Measurements from ENCODE around the gene SHC3. TPM values are rescaled to one million over a fixed set of nuclear protein-coding genes. Genes with fewer than 3 reads are reported as not detected.

SHC3 gene
- total RNA-seq, 2 donors from 2014 or later: 0.95 to 1.3 TPM

- Mint-ChIP-seq H3K27ac (no peak overlapping the region), H3K4me3 (no peak overlapping the region), H3K9me3 (no peaks in the 10 kb centered on the region), H3K4me1 (no peaks in the 10 kb centered on the region), H3K27me3 (ENCODE audit: insufficient read depth) (no peaks in the 10 kb centered on the region), H3K36me3 (ENCODE audit: low read depth) (no peaks in the 10 kb centered on the region)
- TF ChIP-seq CTCF (conservative IDR thresholded peaks at IDR 0.05): no peak
- DNase-seq: no peak
- 91% methylated on average over 2 of the region's 2 CpGs; no CpG with 5 or more reads in 1 of the 2 experiments for WGBS, 2 experiments (ENCODE audit: insufficient coverage in 1 of 2, insufficient read length in 1 of 2)
- Histone ChIP-seq H3K27ac (ENCODE audit: low read depth, low read length) (no peak overlapping the region), H3K27me3 (ENCODE audit: control insufficient read depth, insufficient read depth, low read length, poor library complexity, severe bottlenecking) (no peaks in the 10 kb centered on the region), H3K9ac (ENCODE audit: extremely low read depth, low read length, poor library complexity, severe bottlenecking) (no peak overlapping the region), H3K4me3 (ENCODE audit: low read length) (no peak overlapping the region), H3K36me3 (ENCODE audit: control insufficient read depth, insufficient read depth, low read length) (no peaks in the 10 kb centered on the region), H3K9me3 (ENCODE audit: control insufficient read depth, low read length) (no peaks in the 10 kb centered on the region), H3K4me1 (ENCODE audit: control insufficient read depth, insufficient read depth, low read length) (no peaks in the 10 kb centered on the region)
These were observed 139.0 kb downstream of the SHC3 start for GRCh38 chr9:89039664-89040063.

GRCh38 chr9:89039104-89039465 is 139.5 kb downstream of the SHC3 start:
- DNase-seq: no peak
- no peaks in the 10 kb centered on the region for H3K36me3 ChIP-seq (ENCODE audit: control insufficient read depth, insufficient read depth, low read length)
- no peaks in the 10 kb centered on the region for H3K4me1 Mint-ChIP-seq
- no peaks in the 10 kb centered on the region for H3K36me3 Mint-ChIP-seq (ENCODE audit: low read depth)
- no peak overlapping the region for H3K27ac Mint-ChIP-seq
- 92 to 98% methylated on average over 4 of the region's 4 CpGs for WGBS, 2 experiments (ENCODE audit: insufficient coverage in 1 of 2, insufficient read length in 1 of 2)
- no peak overlapping the region for H3K4me3 ChIP-seq (ENCODE audit: low read length)
- no peaks in the 10 kb centered on the region for H3K4me1 ChIP-seq (ENCODE audit: control insufficient read depth, insufficient read depth, low read length)
- H3K27me3 ChIP-seq (ENCODE audit: control insufficient read depth, insufficient read depth, low read length, poor library complexity, severe bottlenecking): no peaks in the 10 kb centered on the region
- TF ChIP-seq CTCF (conservative IDR thresholded peaks at IDR 0.05): no peak
- H3K4me3 Mint-ChIP-seq: no peak overlapping the region
- no peaks in the 10 kb centered on the region for H3K27me3 Mint-ChIP-seq (ENCODE audit: insufficient read depth)
- H3K9ac ChIP-seq (ENCODE audit: extremely low read depth, low read length, poor library complexity, severe bottlenecking): no peak overlapping the region
- H3K27ac ChIP-seq (ENCODE audit: low read depth, low read length): no peak overlapping the region
- H3K9me3 ChIP-seq (ENCODE audit: control insufficient read depth, low read length): no peaks in the 10 kb centered on the region
- H3K9me3 Mint-ChIP-seq: no peaks in the 10 kb centered on the region

- Mint-ChIP-seq H3K27me3 (ENCODE audit: insufficient read depth) (no peaks in the 10 kb centered on the region), H3K27ac (no peak overlapping the region), H3K36me3 (ENCODE audit: low read depth) (no peaks in the 10 kb centered on the region), H3K4me1 (no peaks in the 10 kb centered on the region), H3K9me3 (no peaks in the 10 kb centered on the region), H3K4me3 (no peak overlapping the region)
- Histone ChIP-seq H3K36me3 (ENCODE audit: control insufficient read depth, insufficient read depth, low read length) (no peaks in the 10 kb centered on the region), H3K4me1 (ENCODE audit: control insufficient read depth, insufficient read depth, low read length) (no peaks in the 10 kb centered on the region), H3K27me3 (ENCODE audit: control insufficient read depth, insufficient read depth, low read length, poor library complexity, severe bottlenecking) (no peaks in the 10 kb centered on the region), H3K9me3 (ENCODE audit: control insufficient read depth, low read length) (no peaks in the 10 kb centered on the region), H3K4me3 (ENCODE audit: low read length) (no peak overlapping the region), H3K27ac (ENCODE audit: low read depth, low read length) (no peak overlapping the region), H3K9ac (ENCODE audit: extremely low read depth, low read length, poor library complexity, severe bottlenecking) (no peak overlapping the region)
- no peak for TF ChIP-seq CTCF (conservative IDR thresholded peaks at IDR 0.05)
- WGBS, 2 experiments (ENCODE audit: insufficient coverage in 1 of 2, insufficient read length in 1 of 2): 92 to 100% methylated on average over 3 to 5 of the region's 5 CpGs
- DNase-seq: no peak
These were observed 140.1 kb downstream of the SHC3 start for GRCh38 chr9:89038382-89039103.
